CD14-positive monocyte (primary cell): ENCODE results near the gene SP100. TPM values are rescaled to one million over a fixed set of nuclear protein-coding genes. Genes with fewer than 3 reads are reported as not detected.
A peak's percentile ranks its signal among the peaks of the same experiment; 100 is the strongest.

Experiments used
- DNase-seq, 3 donors: peaks; one replicate each; pipeline ENCODE4 v3.0.0-alpha.2; 2011 to 2022
- H2AFZ ChIP-seq: 2 replicates; pipeline ENCODE4 v1.6.0; 2012; ENCODE audit warnings: mild to moderate bottlenecking, low read depth, low read length, inconsistent platforms; ENCODE audit not compliant: insufficient read depth, poor library complexity, severe bottlenecking
- H3K27ac ChIP-seq, 2 donors: 1 replicate in 1 of 2; 2 replicates in 1 of 2; pipeline ENCODE4 v1.5.1; 2012 to 2013; ENCODE audit warnings: low read length in 2 of 2, control low read depth in 1 of 2, inconsistent platforms in 1 of 2, low read depth in 1 of 2, mild to moderate bottlenecking in 1 of 2
- H3K27me3 ChIP-seq, 2 donors: one replicate each; pipeline versions ENCODE4 v1.6.0 to v1.6.1; 2011 to 2013; ENCODE audit warnings: low read length in 2 of 2; ENCODE audit not compliant: control insufficient read depth in 2 of 2, insufficient read depth in 2 of 2
- H3K36me3 ChIP-seq, 2 donors: replicated peaks in 1 of 2; 1 replicate in 1 of 2; 2 replicates in 1 of 2; pipeline versions ENCODE4 v1.5.1 to v1.6.1; 2012 to 2013; ENCODE audit warnings: low read length in 2 of 2, control low read depth in 1 of 2, inconsistent platforms in 1 of 2, mild to moderate bottlenecking in 1 of 2; ENCODE audit not compliant: insufficient read depth in 2 of 2, control insufficient read depth in 1 of 2
- H3K4me1 ChIP-seq, 2 donors: 1 replicate in 1 of 2; 2 replicates in 1 of 2; pipeline versions ENCODE4 v1.5.1 to v1.6.1; 2012 to 2013; ENCODE audit warnings: low read length in 2 of 2, control low read depth in 1 of 2, inconsistent platforms in 1 of 2, mild to moderate bottlenecking in 1 of 2, moderate library complexity in 1 of 2; ENCODE audit not compliant: insufficient read depth in 2 of 2, control insufficient read depth in 1 of 2
- H3K4me2 ChIP-seq: replicated peaks from 2 replicates; pipeline ENCODE3; 2012; ENCODE audit warnings: low read length, moderate library complexity, mild to moderate bottlenecking; ENCODE audit not compliant: poor library complexity, severe bottlenecking; ENCODE audit errors: extremely low read depth
- H3K4me3 ChIP-seq, 3 experiments: fragments of 200-600 bp in 1 of 3; sonication (generic) in 1 of 3; replicated peaks in 1 of 3; 1 replicate in 2 of 3; 2 replicates in 1 of 3; pipeline ENCODE4 v1.5.1; 2011 to 2013; ENCODE audit warnings: low read length in 3 of 3, mild to moderate bottlenecking in 3 of 3, control low read depth in 2 of 3, low read depth in 2 of 3, inconsistent platforms in 1 of 3, moderate library complexity in 1 of 3
- H3K79me2 ChIP-seq: 2 replicates; pipeline ENCODE4 v1.6.0; 2012; ENCODE audit warnings: mild to moderate bottlenecking, control low read depth, inconsistent platforms, low read length, moderate library complexity; ENCODE audit not compliant: insufficient read depth
- H3K9ac ChIP-seq: 2 replicates; pipeline ENCODE4 v1.6.0; 2017; ENCODE audit warnings: low read length, mild to moderate bottlenecking; ENCODE audit not compliant: insufficient read depth, poor library complexity, severe bottlenecking
- H3K9me3 ChIP-seq, 2 donors: replicated peaks in 1 of 2; 1 replicate in 1 of 2; 2 replicates in 1 of 2; pipeline versions ENCODE4 v1.5.1 to v1.6.1; 2012 to 2013; ENCODE audit warnings: low read length in 2 of 2, control low read depth in 1 of 2; ENCODE audit not compliant: control insufficient read depth in 1 of 2, insufficient read depth in 1 of 2
- H4K20me1 ChIP-seq: 2 replicates; pipeline ENCODE4 v1.6.0; 2012; ENCODE audit warnings: mild to moderate bottlenecking, low read length, control low read depth, moderate library complexity; ENCODE audit not compliant: insufficient read depth
- H3K27ac Mint-ChIP-seq, 7 donors: one replicate each; pipeline ENCODE4 v1.8.0; 2020; ENCODE audit warnings: mild to moderate bottlenecking in 7 of 7, mixed read lengths in 7 of 7, moderate library complexity in 6 of 7, inconsistent platforms in 2 of 7
- H3K27me3 Mint-ChIP-seq, 3 donors: one replicate each; pipeline ENCODE4 v1.8.0; 2021 to 2022; ENCODE audit warnings: low read depth in 3 of 3, mild to moderate bottlenecking in 3 of 3, mixed read lengths in 3 of 3, moderate library complexity in 3 of 3, inconsistent platforms in 1 of 3
- H3K36me3 Mint-ChIP-seq, 2 donors: one replicate each; pipeline ENCODE4 v1.8.0; 2020; ENCODE audit warnings: mixed read lengths in 2 of 2, inconsistent platforms in 1 of 2, mild to moderate bottlenecking in 1 of 2
- H3K4me1 Mint-ChIP-seq: one replicate; pipeline ENCODE4 v1.8.0; 2020; ENCODE audit warnings: mild to moderate bottlenecking, mixed read lengths
- H3K4me3 Mint-ChIP-seq, 2 donors: one replicate each; pipeline ENCODE4 v1.8.0; 2020; ENCODE audit warnings: mild to moderate bottlenecking in 2 of 2, mixed read lengths in 2 of 2, moderate library complexity in 1 of 2
- H3K9me3 Mint-ChIP-seq, 7 donors: one replicate each; pipeline ENCODE4 v1.8.0; 2020 to 2022; ENCODE audit warnings: mixed read lengths in 7 of 7, mild to moderate bottlenecking in 6 of 7, moderate library complexity in 6 of 7, inconsistent platforms in 2 of 7
- WGBS: methylation state at CpG from one replicate; pipeline ENCODE4 v1.1.5; 2013; ENCODE audit warnings: missing lambda C conversion rate; ENCODE audit not compliant: insufficient coverage; 5-methylcytosine and 5-hydroxymethylcytosine counted together
- intact Hi-C, 2 donors: fragments of 100-400 bp; cut with micrococcal nuclease; formaldehyde crosslinking; loops; one replicate each; pipeline versions ENCODE4 v1.15.0 to v1.15.1; 2023
- polyA plus RNA-seq, 3 donors: library from polyadenylated mRNA; depleted of rRNA in 1 of 3; unstranded in 2 of 3; stranded (reverse) in 1 of 3; fragments of 300-500 nt in 2 of 3; fragments of >200 nt in 1 of 3; fragmentation: Illumina TruSeq in 2 of 3; gene quantifications; 1 replicate in 2 of 3; 2 replicates in 1 of 3; pipeline ENCODE4 v1.2.3, GENCODE V29; 2012 to 2021
- TF ChIP-seq, protein P1 (sequence below): fragments of 200-600 bp; IDR thresholded peaks from one replicate; pipeline ENCODE4 v1.8.0; 2022; ENCODE audit warnings: antibody characterized with exemption, mild to moderate bottlenecking

Gene SP100
- polyA plus RNA-seq, 3 donors = 68.1 to 101 (median 97.4) TPM

GRCh38 chr2:230411570-230412370 is 4.2 kb upstream of the SP100 start:
- WGBS = under 1% methylated on average over 50 of the region's 57 CpGs
- peak overlapping the region; percentile 96 for H3K9ac ChIP-seq
- H3K27me3 Mint-ChIP-seq = peaks cover 0 to 2% (median 0%) of the 10 kb centered on the region in 3 donors
- peak overlapping the region; percentile 92 for H2AFZ ChIP-seq
- no peaks in the 10 kb centered on the region for H3K9me3 ChIP-seq
- peak; percentile 55 to 66 (median 56) for DNase-seq
- H3K27ac ChIP-seq = peak overlapping the region; percentile 94 to 98
- no peaks in the 10 kb centered on the region for H3K27me3 ChIP-seq
- intact Hi-C loops = loop anchor here (5.0 to 10.0 kb wide), 7 partner anchors 36 to 386 kb away; partner anchors contain the start of genes SP110 (in 1 of the 2), SP140 (in 1 of the 2) and SP140L (in 1 of the 2)
- peak overlapping the region; percentile 99 to 100 (median 99) for H3K27ac Mint-ChIP-seq
- H3K4me2 ChIP-seq = peak overlapping the region; percentile 79
- H3K79me2 ChIP-seq = peaks cover 29% of the 10 kb centered on the region
- H3K36me3 ChIP-seq = no peaks in the 10 kb centered on the region
- peaks cover 59% of the 10 kb centered on the region for H3K4me1 Mint-ChIP-seq
- TF ChIP-seq, protein P1, sequence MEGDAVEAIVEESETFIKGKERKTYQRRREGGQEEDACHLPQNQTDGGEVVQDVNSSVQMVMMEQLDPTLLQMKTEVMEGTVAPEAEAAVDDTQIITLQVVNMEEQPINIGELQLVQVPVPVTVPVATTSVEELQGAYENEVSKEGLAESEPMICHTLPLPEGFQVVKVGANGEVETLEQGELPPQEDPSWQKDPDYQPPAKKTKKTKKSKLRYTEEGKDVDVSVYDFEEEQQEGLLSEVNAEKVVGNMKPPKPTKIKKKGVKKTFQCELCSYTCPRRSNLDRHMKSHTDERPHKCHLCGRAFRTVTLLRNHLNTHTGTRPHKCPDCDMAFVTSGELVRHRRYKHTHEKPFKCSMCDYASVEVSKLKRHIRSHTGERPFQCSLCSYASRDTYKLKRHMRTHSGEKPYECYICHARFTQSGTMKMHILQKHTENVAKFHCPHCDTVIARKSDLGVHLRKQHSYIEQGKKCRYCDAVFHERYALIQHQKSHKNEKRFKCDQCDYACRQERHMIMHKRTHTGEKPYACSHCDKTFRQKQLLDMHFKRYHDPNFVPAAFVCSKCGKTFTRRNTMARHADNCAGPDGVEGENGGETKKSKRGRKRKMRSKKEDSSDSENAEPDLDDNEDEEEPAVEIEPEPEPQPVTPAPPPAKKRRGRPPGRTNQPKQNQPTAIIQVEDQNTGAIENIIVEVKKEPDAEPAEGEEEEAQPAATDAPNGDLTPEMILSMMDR = no peak
- H3K9me3 Mint-ChIP-seq = peaks cover 0 to 2% (median 0%) of the 10 kb centered on the region in 7 donors
- H3K36me3 Mint-ChIP-seq = peaks cover 2 to 6% of the 10 kb centered on the region in 2 donors
- no peaks in the 10 kb centered on the region for H4K20me1 ChIP-seq
- peaks cover 54 to 63% of the 10 kb centered on the region in 2 donors for H3K4me1 ChIP-seq
- peak overlapping the region; percentile 85 to 89 (median 85) for H3K4me3 ChIP-seq
- H3K4me3 Mint-ChIP-seq = peak overlapping the region; percentile 100

DNA sequence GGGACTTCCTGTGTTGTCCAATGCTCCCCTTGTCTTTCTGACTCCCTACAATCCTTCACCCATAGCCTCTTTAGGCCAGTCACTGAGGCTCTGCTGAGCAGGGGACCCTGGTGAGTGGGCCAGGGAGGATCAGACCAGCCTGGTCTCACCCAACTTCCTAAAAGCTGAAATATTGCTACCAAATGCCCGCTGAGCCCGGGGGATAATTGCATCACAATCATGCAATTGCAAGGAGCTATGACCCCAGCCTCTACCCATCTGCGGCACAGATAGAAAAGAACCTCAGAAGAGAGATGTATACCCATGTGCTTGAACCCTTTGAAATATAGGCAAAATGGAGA is 3.7 kb upstream of the SP100 start:
- TF ChIP-seq, protein P1 = no peak
- Mint-ChIP-seq H3K36me3 (peaks cover 0 to 1% of the 10 kb centered on the region in 2 donors), H3K27me3 (peaks cover 0 to 2% (median 0%) of the 10 kb centered on the region in 3 donors), H3K9me3 (peaks cover 0 to 2% (median 0%) of the 10 kb centered on the region in 7 donors), H3K27ac (peak overlapping the region; percentile 99 to 100 (median 99)), H3K4me1 (peaks cover 61% of the 10 kb centered on the region), H3K4me3 (peak overlapping the region; percentile 100)
- peaks cover 55 to 66% of the 10 kb centered on the region in 2 donors for H3K4me1 ChIP-seq
- peak; percentile 74 to 85 (median 81) for DNase-seq
- no peaks in the 10 kb centered on the region for H4K20me1 ChIP-seq
- H3K9ac ChIP-seq = peak overlapping the region; percentile 96
- WGBS = 0% methylated on average over 2 of the region's 3 CpGs
- H3K9me3 ChIP-seq = no peaks in the 10 kb centered on the region
- H3K4me2 ChIP-seq = peak overlapping the region; percentile 79
- H3K27ac ChIP-seq = peak overlapping the region; percentile 94 to 98
- H2AFZ ChIP-seq = peak overlapping the region; percentile 92
- H3K27me3 ChIP-seq = no peaks in the 10 kb centered on the region
- H3K4me3 ChIP-seq = peak overlapping the region; percentile 85 to 89 (median 85)
- H3K79me2 ChIP-seq = peaks cover 35% of the 10 kb centered on the region
- H3K36me3 ChIP-seq = no peaks in the 10 kb centered on the region
- intact Hi-C loops = loop anchor here (5.0 to 10.0 kb wide), 7 partner anchors 35 to 385 kb away; partner anchors contain the start of genes SP110 (in 1 of the 2), SP140 (in 1 of the 2) and SP140L (in 1 of the 2)
